ENCODE data around the gene TRIM52.
"Not testable (repeated sequence)": the region's sequence is repeated elsewhere in the genome, so short reads cannot be mapped to it uniquely, and the experiment has no call there.

The TRIM52 gene

GRCh38 chr5:181233088-181233800, 27.7 kb downstream of the TRIM52 start:
- no peak for FAIRE-seq

GRCh38 chr5:181232593-181232992, 28.4 kb downstream of the TRIM52 start:
- no peak for FAIRE-seq

- no peak for FAIRE-seq
Measured at GRCh38 chr5:181231432-181231831, 29.5 kb downstream of the TRIM52 start.

GRCh38 chr5:181230551-181230950, 30.4 kb downstream of the TRIM52 start:
- FAIRE-seq: no peak

GRCh38 chr5:181229996-181230395, 30.9 kb downstream of the TRIM52 start:
- no peak for FAIRE-seq

- no peak for FAIRE-seq
Measured at GRCh38 chr5:181224390-181225229, 36.3 kb downstream of the TRIM52 start.

- no peak for FAIRE-seq
Measured at GRCh38 chr5:181223729-181224389, 37.1 kb downstream of the TRIM52 start.

GRCh38 chr5:181223058-181223728, 37.8 kb downstream of the TRIM52 start, which contains the start of gene TRIM41:
TSS of gene TRIM41 (plus strand) at chr5:181223281. CDS start at chr5:181224000, 719 bp downstream.
- FAIRE-seq: peak; percentile 78

- no peak for FAIRE-seq
Measured at GRCh38 chr5:181222630-181223057, 38.3 kb downstream of the TRIM52 start.

- no peak for FAIRE-seq
Measured at GRCh38 chr5:181221792-181222629, 38.9 kb downstream of the TRIM52 start.

- FAIRE-seq: no peak
Measured at GRCh38 chr5:181221105-181221791, 39.7 kb downstream of the TRIM52 start.

GRCh38 chr5:181220178-181220515, 40.8 kb downstream of the TRIM52 start:
- no peak for FAIRE-seq

GRCh38 chr5:181219262-181220177, 41.4 kb downstream of the TRIM52 start:
- no peak for FAIRE-seq

GRCh38 chr5:181218795-181219124, 42.2 kb downstream of the TRIM52 start:
- no peak for FAIRE-seq

GRCh38 chr5:181217803-181218062, 43.2 kb downstream of the TRIM52 start:
- FAIRE-seq: no peak

- no peak for FAIRE-seq
Measured at GRCh38 chr5:181217111-181217802, 43.7 kb downstream of the TRIM52 start.

- FAIRE-seq: no peak
Measured at GRCh38 chr5:181215997-181216989, 44.6 kb downstream of the TRIM52 start.

GRCh38 chr5:181214249-181214648, 46.7 kb downstream of the TRIM52 start:
- FAIRE-seq: not testable (repeated sequence)

GRCh38 chr5:181212934-181213333, 48.0 kb downstream of the TRIM52 start:
- no peak for FAIRE-seq
